Measurements from ENCODE around the gene COL17A1. TPM values are rescaled to one million over a fixed set of nuclear protein-coding genes. Genes with fewer than 3 reads are reported as not detected.

COL17A1 gene
- polyA plus RNA-seq, 1 donor (not counting 4 experiments of a cell fraction or from before 2014, with no cell fraction given) = 2,386 TPM

DNA sequence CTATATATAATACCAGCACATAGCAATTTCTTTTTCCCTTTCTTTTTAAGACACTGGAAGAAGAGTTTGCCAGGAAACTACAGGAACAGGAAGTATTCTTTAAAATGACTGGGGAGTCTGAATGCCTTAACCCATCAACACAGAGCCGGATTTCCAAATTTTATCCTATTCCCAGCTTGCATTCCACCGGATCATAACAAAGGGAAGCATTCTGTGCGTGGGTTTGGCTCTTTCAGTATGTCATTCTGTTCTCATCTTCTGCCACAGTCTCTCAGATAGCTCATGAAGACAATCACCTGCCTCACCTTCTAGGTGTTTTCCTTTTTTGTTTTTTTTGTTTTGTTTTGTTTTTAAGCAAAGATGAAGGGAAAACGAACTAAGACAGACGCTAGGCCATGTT lies 60.2 kb downstream of the COL17A1 start:
- DNase-seq (ENCODE audit: low read depth, low spot score) (no peak), FAIRE-seq (no peak)
- H3K27ac ChIP-seq (ENCODE audit: control insufficient read depth, insufficient read depth, low read length) = no peak overlapping the region
- H2AFZ ChIP-seq (ENCODE audit: control insufficient read depth, low read length) = no peak overlapping the region
- no peaks in the 10 kb centered on the region for H3K79me2 ChIP-seq (ENCODE audit: control insufficient read depth, insufficient read depth, low read length)
- H3K4me3 ChIP-seq (ENCODE audit: control insufficient read depth in 2 of 3, extremely low read depth in 1 of 3, insufficient read depth in 2 of 3, low read depth in 1 of 3, low read length in 3 of 3) = no peak overlapping the region
- no peaks in the 10 kb centered on the region for H3K4me1 ChIP-seq (ENCODE audit: control insufficient read depth, extremely low read depth, insufficient read depth, low read length)
- TF ChIP-seq, protein P1, sequence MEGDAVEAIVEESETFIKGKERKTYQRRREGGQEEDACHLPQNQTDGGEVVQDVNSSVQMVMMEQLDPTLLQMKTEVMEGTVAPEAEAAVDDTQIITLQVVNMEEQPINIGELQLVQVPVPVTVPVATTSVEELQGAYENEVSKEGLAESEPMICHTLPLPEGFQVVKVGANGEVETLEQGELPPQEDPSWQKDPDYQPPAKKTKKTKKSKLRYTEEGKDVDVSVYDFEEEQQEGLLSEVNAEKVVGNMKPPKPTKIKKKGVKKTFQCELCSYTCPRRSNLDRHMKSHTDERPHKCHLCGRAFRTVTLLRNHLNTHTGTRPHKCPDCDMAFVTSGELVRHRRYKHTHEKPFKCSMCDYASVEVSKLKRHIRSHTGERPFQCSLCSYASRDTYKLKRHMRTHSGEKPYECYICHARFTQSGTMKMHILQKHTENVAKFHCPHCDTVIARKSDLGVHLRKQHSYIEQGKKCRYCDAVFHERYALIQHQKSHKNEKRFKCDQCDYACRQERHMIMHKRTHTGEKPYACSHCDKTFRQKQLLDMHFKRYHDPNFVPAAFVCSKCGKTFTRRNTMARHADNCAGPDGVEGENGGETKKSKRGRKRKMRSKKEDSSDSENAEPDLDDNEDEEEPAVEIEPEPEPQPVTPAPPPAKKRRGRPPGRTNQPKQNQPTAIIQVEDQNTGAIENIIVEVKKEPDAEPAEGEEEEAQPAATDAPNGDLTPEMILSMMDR (optimal IDR thresholded peaks at IDR 0.05 in 1 of 3, IDR thresholded peaks at IDR 0.05 in 1 of 3, conservative IDR thresholded peaks at IDR 0.05 in 1 of 3; ENCODE audit: extremely low read depth in 1 of 3, insufficient read depth in 2 of 3, low read length in 3 of 3) = no peak
- no peak for TF ChIP-seq EZH2 (IDR thresholded peaks at IDR 0.05; ENCODE audit: low read length)
- H3K9ac ChIP-seq (ENCODE audit: control insufficient read depth, extremely low read depth, insufficient read depth, low read length) = no peak overlapping the region
- H4K20me1 ChIP-seq (ENCODE audit: control insufficient read depth, extremely low read depth, insufficient read depth, low read length) = no peaks in the 10 kb centered on the region
- dilution Hi-C loops (cut with MboI; ENCODE audit: extremely low pct_ligation_motif_present, low sequenced_read_pairs) = no loop called here
- no peaks in the 10 kb centered on the region for H3K27me3 ChIP-seq (ENCODE audit: control insufficient read depth, extremely low read depth, insufficient read depth, low read length)
- no peak overlapping the region for H3K4me2 ChIP-seq (ENCODE audit: control insufficient read depth, extremely low read depth, insufficient read depth, low read depth, low read length)
- peaks cover 21 to 38% of the 10 kb centered on the region in 2 experiments for H3K36me3 ChIP-seq (ENCODE audit: control insufficient read depth in 2 of 2, extremely low read depth in 1 of 2, insufficient read depth in 2 of 2, low read length in 2 of 2)
- no peaks in the 10 kb centered on the region for H3K9me3 ChIP-seq (ENCODE audit: control insufficient read depth, low read depth, low read length)
- H3K9me1 ChIP-seq (ENCODE audit: control insufficient read depth, extremely low read depth, insufficient read depth, low read length) = no peaks in the 10 kb centered on the region

DNA sequence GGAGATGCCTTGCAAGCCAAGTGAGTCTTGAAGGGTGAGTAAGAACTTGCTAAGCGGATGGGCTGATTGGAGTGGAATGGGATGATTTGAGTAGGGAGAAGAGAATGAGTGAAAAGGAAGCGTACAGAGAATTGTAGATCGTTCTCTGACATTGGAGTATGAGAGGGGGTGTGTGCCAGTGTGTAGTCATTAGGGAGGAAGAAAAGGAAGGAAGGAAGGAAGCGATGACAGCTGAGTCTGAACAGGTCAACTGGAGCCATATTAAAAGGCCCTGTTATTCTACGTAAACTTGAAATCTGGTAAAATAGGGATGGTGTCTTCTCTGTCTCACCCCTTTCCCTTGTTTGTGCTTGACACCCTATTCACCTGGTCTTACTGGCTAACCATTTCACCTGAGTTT lies 63.7 kb downstream of the COL17A1 start:
- no peak for FAIRE-seq

More for the DNA sequence above, 63.7 kb downstream of the COL17A1 start:
- H3K36me3 ChIP-seq (ENCODE audit: control insufficient read depth in 2 of 2, extremely low read depth in 1 of 2, insufficient read depth in 2 of 2, low read length in 2 of 2) = peaks cover 30 to 53% of the 10 kb centered on the region in 2 experiments
- no peak overlapping the region for H3K4me3 ChIP-seq (ENCODE audit: control insufficient read depth in 2 of 3, extremely low read depth in 1 of 3, insufficient read depth in 2 of 3, low read depth in 1 of 3, low read length in 3 of 3)
- dilution Hi-C loops (cut with MboI; ENCODE audit: extremely low pct_ligation_motif_present, low sequenced_read_pairs) = no loop called here
- no peaks in the 10 kb centered on the region for H3K9me1 ChIP-seq (ENCODE audit: control insufficient read depth, extremely low read depth, insufficient read depth, low read length)
- no peak overlapping the region for H2AFZ ChIP-seq (ENCODE audit: control insufficient read depth, low read length)
- H3K27me3 ChIP-seq (ENCODE audit: control insufficient read depth, extremely low read depth, insufficient read depth, low read length) = no peaks in the 10 kb centered on the region
- no peaks in the 10 kb centered on the region for H3K79me2 ChIP-seq (ENCODE audit: control insufficient read depth, insufficient read depth, low read length)
- no peak for TF ChIP-seq EZH2 (IDR thresholded peaks at IDR 0.05; ENCODE audit: low read length)
- TF ChIP-seq, protein P1 (optimal IDR thresholded peaks at IDR 0.05 in 1 of 3, IDR thresholded peaks at IDR 0.05 in 1 of 3, conservative IDR thresholded peaks at IDR 0.05 in 1 of 3; ENCODE audit: extremely low read depth in 1 of 3, insufficient read depth in 2 of 3, low read length in 3 of 3) = no peak
- no peaks in the 10 kb centered on the region for H3K9me3 ChIP-seq (ENCODE audit: control insufficient read depth, low read depth, low read length)
- H3K9ac ChIP-seq (ENCODE audit: control insufficient read depth, extremely low read depth, insufficient read depth, low read length) = no peak overlapping the region
- no peak for DNase-seq (ENCODE audit: low read depth, low spot score)
- no peaks in the 10 kb centered on the region for H4K20me1 ChIP-seq (ENCODE audit: control insufficient read depth, extremely low read depth, insufficient read depth, low read length)
- H3K27ac ChIP-seq (ENCODE audit: control insufficient read depth, insufficient read depth, low read length) = no peak overlapping the region
- no peaks in the 10 kb centered on the region for H3K4me1 ChIP-seq (ENCODE audit: control insufficient read depth, extremely low read depth, insufficient read depth, low read length)
- no peak overlapping the region for H3K4me2 ChIP-seq (ENCODE audit: control insufficient read depth, extremely low read depth, insufficient read depth, low read depth, low read length)
